Adipocyte (in vitro differentiated cells): Measurements from ENCODE around the gene UBE2S.
A peak's percentile ranks its signal among the peaks of the same experiment; 100 is the strongest.

ENCODE experiments used
- DNase-seq: peaks from one replicate; pipeline ENCODE4 v3.0.0-alpha.2; 2015; ENCODE audit warnings: low read depth
- H3K27me3 ChIP-seq: replicated peaks from 2 replicates; pipeline ENCODE4 v1.7.0; 2013; ENCODE audit warnings: mild to moderate bottlenecking, low read length, moderate library complexity; ENCODE audit not compliant: control insufficient read depth, insufficient read depth
- H3K36me3 ChIP-seq: 2 replicates; pipeline ENCODE4 v1.7.0; 2013; ENCODE audit warnings: low read length, mild to moderate bottlenecking, moderate library complexity; ENCODE audit not compliant: control insufficient read depth, insufficient read depth, severe bottlenecking
- H3K4me1 ChIP-seq: 2 replicates; pipeline ENCODE4 v1.7.0; 2013; ENCODE audit warnings: mild to moderate bottlenecking, low read length, moderate library complexity; ENCODE audit not compliant: control insufficient read depth, insufficient read depth
- H3K4me3 ChIP-seq: 2 replicates; pipeline ENCODE4 v1.7.0; 2013; ENCODE audit warnings: mild to moderate bottlenecking, low read length, moderate library complexity
- H3K9ac ChIP-seq: 2 replicates; pipeline ENCODE4 v1.7.0; 2013; ENCODE audit warnings: mild to moderate bottlenecking, low read length, moderate library complexity
- H3K9me3 ChIP-seq: 2 replicates; pipeline ENCODE4 v1.7.0; 2013; ENCODE audit warnings: mild to moderate bottlenecking, low read length, moderate library complexity; ENCODE audit not compliant: control insufficient read depth

The UBE2S gene

DNA sequence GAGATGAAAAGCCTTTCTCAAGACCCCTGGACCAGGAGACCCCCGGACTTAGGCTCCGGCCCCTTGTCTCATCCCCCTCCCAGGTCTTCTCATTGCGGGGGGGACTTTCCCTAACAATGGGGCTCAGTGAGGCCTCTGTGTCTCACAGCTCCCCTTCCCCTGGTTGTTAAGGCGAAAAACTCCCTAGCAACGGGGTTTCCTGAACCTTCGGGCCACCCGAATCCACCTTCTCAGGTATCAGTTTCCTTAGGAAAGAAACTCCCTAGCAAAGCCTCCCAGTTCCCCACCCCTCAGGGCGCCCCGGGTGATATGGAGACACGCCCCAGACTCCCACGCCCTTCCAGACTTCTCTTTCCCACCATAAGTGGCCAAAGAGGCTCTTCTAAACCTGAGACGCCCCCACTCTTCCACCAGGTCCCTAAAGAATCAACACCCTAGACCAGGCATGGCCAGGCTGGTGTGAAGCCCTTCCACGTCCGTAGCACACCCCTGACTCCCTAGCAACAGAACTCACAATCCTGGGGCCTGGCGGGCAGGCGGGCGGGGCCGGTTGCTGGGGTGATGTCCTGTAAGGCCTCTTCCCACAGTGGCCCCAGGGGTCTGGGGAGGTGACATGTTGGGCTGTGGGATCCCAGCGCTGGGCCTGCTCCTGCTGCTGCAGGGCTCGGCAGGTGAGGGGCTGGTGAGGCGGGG, 31.2 kb downstream of the UBE2S start, which contains the start of gene TMEM190:
Gene TMEM190 (plus strand): TSS at position 586 of the 693 bp plus-strand sequence. CDS start 28 bp downstream, at position 614.
- Histone ChIP-seq H3K36me3 (no peaks in the 10 kb centered on the region), H3K4me3 (no peak within 1 kb of the TSS), H3K9ac (no peak within 1 kb of the TSS), H3K4me1 (peaks cover 2% of the 10 kb centered on the region), H3K27me3 (peaks cover 14% of the 10 kb centered on the region), H3K9me3 (no peaks in the 10 kb centered on the region)
- no peak for DNase-seq

DNA sequence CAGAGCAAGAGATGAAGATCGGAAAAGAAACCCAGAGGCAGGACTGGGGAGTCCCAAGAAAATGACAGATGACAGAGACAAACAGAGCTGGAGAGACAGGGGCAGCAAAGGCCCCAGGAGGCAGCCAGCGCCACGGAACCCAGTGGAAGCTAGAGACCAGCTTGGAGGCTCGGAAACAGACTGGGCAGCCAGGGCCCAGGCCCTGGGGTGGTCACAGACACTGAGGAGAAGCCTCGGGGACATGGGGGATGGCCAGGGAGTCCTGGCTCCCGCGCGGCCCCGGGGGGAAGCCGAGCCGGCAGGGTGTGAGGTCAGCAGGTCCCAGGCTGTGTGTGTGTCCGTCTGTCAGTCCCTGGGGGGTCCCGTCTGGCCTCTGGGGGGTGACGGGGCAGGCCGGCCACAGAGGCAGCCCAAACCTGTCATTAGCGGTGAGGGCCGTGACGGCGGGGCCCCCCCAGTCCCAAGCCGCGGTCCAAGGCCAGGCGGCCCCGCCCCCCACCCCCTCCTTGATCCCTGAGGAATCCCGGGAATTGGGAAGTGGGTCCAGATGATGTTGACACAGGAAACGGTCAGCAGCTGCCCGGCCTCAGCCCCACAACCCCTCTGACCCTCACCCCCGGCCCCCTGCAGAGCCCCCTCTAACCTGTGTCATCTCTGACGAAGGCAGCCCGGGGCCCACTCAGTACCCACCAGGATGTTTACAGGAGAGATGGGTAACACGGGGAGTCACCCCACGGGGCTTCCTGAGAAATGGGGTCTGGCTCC, 33.4 kb downstream of the UBE2S start:
- Histone ChIP-seq H3K36me3 (no peaks in the 10 kb centered on the region), H3K27me3 (peaks cover 14% of the 10 kb centered on the region), H3K9ac (no peak overlapping the region), H3K4me1 (peaks cover 2% of the 10 kb centered on the region), H3K9me3 (no peaks in the 10 kb centered on the region), H3K4me3 (no peak overlapping the region)
- DNase-seq, result peak; percentile 36

DNA sequence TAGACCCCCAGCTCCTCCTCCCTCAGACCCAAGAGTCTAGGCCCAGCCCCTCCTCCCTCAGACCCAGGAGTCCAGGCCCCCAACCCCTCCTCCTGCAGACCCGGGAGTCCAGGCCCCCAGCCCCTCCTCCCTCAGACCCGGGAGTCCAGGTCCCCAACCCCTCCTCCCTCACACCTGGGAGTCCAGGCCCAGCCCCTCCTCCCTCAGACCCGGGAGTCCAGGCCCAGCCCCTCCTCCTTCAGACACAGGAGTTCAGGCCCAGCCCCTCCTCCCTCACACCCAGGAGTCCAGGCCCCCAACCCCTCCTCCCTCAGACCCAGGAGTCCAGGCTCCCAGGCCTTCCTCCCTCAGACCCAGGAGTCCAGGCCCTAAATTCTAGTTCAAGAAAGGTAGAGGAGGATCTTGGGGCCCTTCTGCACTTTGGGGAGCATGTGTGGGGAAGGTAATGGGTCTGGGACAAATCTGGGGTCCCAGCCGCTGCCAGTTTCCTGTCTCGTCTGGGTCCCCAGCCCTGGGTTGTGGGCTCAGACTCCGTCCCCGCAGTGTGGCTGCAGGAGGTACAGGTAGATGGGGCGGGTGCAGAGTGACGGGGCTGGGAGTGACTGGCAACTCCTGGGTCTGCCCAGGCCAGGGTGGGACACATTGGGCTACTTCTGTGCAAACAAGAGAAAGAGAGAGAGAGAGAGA, 34.1 kb downstream of the UBE2S start:
- Histone ChIP-seq H3K27me3 (peaks cover 14% of the 10 kb centered on the region), H3K9me3 (no peaks in the 10 kb centered on the region), H3K4me3 (no peak overlapping the region), H3K36me3 (no peaks in the 10 kb centered on the region), H3K4me1 (peaks cover 2% of the 10 kb centered on the region), H3K9ac (no peak overlapping the region)
- DNase-seq, result no peak

- H3K4me3 ChIP-seq, result no peak overlapping the region
- peaks cover 14% of the 10 kb centered on the region for H3K27me3 ChIP-seq
- H3K9me3 ChIP-seq, result no peaks in the 10 kb centered on the region
- DNase-seq, result peak; percentile 40
- no peak overlapping the region for H3K9ac ChIP-seq
- H3K4me1 ChIP-seq, result peaks cover 2% of the 10 kb centered on the region
- H3K36me3 ChIP-seq, result no peaks in the 10 kb centered on the region
These were observed 35.1 kb downstream of the UBE2S start for GRCh38 chr19:55372316-55373081.

DNA sequence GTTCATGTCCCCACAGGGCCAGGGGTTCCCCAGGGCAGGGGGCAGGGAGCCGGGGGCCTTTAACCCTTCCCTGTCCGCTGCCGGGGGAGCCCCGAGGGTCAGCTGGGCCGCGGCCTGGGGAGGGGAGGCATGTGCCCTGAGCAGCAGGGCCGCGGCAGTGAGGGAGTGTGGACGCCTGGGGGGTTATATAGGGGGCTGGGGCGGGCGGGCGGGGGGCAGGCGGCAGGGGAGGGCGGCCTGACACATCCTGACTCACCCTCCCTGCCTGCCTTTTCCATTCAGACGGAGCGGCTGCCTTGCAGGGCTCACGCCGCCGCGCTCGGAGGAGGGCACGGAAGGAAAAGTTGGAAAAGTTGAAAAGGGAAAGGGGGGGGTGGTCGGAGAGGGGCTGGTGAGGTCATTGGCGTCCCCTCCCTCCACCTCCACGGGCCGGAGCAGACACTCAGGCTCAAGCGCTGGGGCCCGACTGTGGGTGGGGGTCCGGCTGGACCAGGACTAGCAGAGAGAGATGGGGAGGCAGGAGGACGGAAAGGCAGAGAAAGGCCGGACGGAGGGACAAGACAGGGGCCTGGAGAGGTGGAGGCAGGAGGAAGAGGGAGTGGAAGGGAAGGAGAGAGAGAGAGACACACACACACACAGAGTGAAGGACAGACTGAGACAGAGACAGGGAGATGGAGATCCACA, 37.1 kb downstream of the UBE2S start, which contains the start of gene IL11:
Gene IL11 (minus strand): TSS at position 159 of the 684 bp plus-strand sequence. CDS start 153 bp downstream, at position 6.
- DNase-seq, result peak; percentile 64
- Histone ChIP-seq H3K9me3 (no peaks in the 10 kb centered on the region), H3K36me3 (no peaks in the 10 kb centered on the region), H3K4me1 (peaks cover 2% of the 10 kb centered on the region), H3K27me3 (peaks cover 2% of the 10 kb centered on the region), H3K9ac (peak within 1 kb of the TSS; percentile 29), H3K4me3 (peak within 1 kb of the TSS; percentile 66)

GRCh38 chr19:55369653-55370304, 37.8 kb downstream of the UBE2S start:
- Histone ChIP-seq H3K9ac (peak overlapping the region; percentile 29), H3K27me3 (no peaks in the 10 kb centered on the region)

GRCh38 chr19:55368701-55369563, 38.7 kb downstream of the UBE2S start:
- no peak overlapping the region for H3K4me3 ChIP-seq

More at GRCh38 chr19:55369653-55370304, 37.8 kb downstream of the UBE2S start:
- H3K9me3 ChIP-seq, result no peaks in the 10 kb centered on the region
- H3K36me3 ChIP-seq, result no peaks in the 10 kb centered on the region
- H3K4me3 ChIP-seq, result peak overlapping the region; percentile 66
- peaks cover 2% of the 10 kb centered on the region for H3K4me1 ChIP-seq
- peak; percentile 83 for DNase-seq

DNA sequence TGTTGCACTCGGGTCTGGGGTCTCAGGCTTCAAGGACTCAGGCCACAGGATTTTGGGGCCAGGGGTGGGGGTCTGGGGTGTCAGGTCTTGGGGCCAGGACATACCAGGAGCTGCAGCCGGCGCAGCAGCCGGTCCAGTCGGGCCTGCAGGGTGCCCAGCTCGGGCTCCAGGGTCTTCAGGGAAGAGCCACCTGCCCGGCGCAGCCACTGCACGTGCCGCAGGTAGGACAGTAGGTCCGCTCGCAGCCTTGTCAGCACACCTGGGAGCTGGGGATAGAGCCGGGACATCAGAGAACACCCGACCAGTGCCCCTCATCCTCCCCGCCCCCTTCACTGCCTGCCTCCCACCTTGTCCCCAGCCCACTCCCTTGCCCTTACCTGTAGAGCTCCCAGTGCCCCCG, 39.5 kb downstream of the UBE2S start:
- DNase-seq, result no peak
- H3K9me3 ChIP-seq, result no peaks in the 10 kb centered on the region
- H3K4me3 ChIP-seq, result no peak overlapping the region
- H3K27me3 ChIP-seq, result no peaks in the 10 kb centered on the region
- no peak overlapping the region for H3K9ac ChIP-seq
- no peaks in the 10 kb centered on the region for H3K36me3 ChIP-seq
- no peaks in the 10 kb centered on the region for H3K4me1 ChIP-seq

More at GRCh38 chr19:55368701-55369563, 38.7 kb downstream of the UBE2S start:
- Histone ChIP-seq H3K36me3 (no peaks in the 10 kb centered on the region), H3K9ac (no peak overlapping the region), H3K27me3 (no peaks in the 10 kb centered on the region), H3K4me1 (peaks cover under 1% of the 10 kb centered on the region), H3K9me3 (no peaks in the 10 kb centered on the region)
- DNase-seq, result peak; percentile 86

- Histone ChIP-seq H3K4me3 (no peak overlapping the region), H3K9ac (no peak overlapping the region), H3K4me1 (no peaks in the 10 kb centered on the region), H3K27me3 (no peaks in the 10 kb centered on the region), H3K9me3 (no peaks in the 10 kb centered on the region), H3K36me3 (no peaks in the 10 kb centered on the region)
- DNase-seq, result no peak
These were observed 40.8 kb downstream of the UBE2S start for GRCh38 chr19:55366790-55367189.
